Kidney capillary endothelial cell (primary cell): ENCODE data around the gene KDM3B.
"Not testable (repeated sequence)": the region's sequence is repeated elsewhere in the genome, so short reads cannot be mapped to it uniquely, and the experiment has no call there.

ENCODE experiments used
- DNase-seq: peaks from one replicate; pipeline ENCODE4 v3.0.0-alpha.2; 2018; ENCODE audit warnings: low spot score

KDM3B gene

DNA sequence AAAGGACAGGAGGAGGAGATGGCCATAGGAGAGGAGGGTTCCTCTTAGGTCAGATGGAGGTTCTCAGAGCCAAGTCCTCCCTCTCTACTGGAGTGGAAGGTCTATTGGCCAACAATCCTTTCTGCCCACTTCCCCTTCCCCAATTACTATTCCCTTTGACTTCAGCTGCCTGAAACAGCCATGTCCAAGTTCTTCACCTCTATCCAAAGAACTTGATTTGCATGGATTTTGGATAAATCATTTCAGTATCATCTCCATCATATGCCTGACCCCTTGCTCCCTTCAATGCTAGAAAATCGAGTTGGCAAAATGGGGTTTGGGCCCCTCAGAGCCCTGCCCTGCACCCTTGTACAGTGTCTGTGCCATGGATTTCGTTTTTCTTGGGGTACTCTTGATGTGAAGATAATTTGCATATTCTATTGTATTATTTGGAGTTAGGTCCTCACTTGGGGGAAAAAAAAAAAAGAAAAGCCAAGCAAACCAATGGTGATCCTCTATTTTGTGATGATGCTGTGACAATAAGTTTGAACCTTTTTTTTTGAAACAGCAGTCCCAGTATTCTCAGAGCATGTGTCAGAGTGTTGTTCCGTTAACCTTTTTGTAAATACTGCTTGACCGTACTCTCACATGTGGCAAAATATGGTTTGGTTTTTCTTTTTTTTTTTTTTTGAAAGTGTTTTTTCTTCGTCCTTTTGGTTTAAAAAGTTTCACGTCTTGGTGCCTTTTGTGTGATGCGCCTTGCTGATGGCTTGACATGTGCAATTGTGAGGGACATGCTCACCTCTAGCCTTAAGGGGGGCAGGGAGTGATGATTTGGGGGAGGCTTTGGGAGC lies 115.9 kb downstream of the KDM3B start:
- no peak for DNase-seq

DNA sequence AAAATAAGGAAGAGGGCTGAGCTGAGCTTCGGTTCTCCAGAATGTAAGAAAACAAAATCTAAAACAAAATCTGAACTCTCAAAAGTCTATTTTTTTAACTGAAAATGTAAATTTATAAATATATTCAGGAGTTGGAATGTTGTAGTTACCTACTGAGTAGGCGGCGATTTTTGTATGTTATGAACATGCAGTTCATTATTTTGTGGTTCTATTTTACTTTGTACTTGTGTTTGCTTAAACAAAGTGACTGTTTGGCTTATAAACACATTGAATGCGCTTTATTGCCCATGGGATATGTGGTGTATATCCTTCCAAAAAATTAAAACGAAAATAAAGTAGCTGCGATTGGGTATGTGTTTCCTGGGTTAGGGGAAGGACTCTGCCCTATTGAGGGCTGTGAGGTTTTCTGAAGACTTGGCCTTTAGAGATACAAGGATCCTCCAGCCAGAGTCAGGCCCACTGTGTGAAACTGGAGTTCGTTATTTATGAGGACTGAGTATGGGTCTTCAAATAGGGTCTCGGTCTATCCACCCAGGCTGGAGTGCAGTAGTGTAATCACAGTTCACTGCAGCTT lies 116.6 kb downstream of the KDM3B start:
- DNase-seq = no peak

DNA sequence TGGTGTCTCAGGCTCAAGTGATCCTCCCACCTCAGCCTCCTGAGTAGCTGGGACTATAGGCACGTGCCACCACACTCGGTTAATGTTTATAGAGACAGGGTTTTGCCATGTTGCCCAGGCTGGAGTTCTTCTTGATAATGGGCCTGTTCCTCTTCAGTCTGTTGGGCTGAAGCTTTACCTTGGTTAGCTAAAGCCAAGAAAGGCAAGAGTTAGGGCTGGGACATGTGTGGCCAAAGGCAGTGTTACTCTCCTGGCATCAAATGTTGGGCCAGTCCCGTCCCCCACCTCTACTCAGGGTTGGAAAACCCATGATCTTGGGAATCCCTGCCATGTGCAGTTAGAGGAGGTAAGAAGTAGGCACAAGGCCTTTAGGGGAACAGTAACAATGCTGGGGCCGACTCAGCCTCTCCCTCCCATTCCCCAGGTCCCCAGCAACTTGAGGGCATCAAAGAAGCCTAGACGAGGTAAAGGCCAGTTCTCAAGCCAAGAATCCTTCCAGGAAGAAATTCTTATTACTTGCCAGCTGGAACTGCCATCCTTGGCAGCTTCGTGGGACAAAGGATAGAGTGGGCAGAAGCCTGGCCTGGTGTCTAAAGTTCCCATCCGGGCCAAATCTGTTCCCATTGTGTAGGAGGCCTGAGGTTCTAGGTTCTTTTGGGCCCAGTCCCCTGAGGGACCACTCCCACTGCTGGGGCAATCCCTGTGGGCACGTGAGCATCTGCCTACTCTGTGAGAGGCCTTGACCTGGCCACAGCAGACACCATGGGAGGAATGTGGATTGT lies 117.2 kb downstream of the KDM3B start:
- DNase-seq = no peak

DNA sequence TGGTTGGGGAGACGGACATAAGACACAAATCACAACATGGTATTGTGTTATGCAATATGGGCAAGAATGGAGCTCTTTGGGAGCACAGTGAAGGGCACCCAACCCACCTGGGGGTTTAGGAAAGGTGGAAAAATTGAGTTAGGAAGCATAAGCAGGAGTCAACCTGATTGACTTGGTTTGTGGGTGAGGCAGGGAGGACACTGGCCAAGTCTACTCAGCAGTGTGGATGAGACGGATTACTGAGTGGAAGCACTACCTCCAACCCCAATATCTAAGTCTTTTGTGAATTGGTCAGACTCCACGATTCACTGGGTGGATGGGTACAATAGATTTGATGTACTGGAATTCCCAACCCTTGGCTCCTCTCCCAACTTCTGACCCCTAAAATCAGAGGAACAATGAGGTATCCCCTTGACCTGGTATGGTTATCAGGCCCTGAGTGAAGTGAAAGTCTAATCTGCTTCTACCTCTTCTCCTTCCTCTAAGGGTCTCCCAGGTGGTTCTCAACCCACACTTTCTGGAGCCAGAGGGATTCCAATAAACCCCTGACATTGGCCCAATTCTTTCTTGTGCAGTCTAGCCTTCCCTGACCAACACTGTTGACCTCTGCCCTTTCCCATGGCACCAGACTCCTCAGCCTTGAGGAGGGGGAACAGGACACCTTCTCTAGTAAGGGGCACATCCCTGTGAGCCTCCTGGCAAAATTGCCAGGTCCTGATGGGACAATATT lies 118.0 kb downstream of the KDM3B start:
- DNase-seq = no peak

DNA sequence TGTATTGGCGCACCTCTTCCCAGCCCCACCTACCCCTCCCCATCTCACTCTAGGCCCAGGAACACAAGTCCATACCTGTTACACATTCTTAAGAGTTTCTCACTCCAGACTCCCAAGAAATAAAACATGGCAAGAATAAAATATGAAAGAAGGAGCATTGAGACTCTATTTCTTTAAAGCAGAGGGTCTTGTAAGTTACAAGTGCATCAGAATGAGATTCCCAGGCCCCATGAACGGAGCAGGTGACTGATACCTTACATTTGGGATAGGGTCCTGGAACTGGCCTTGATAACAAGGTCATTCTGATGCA lies 118.5 kb downstream of the KDM3B start:
- no peak for DNase-seq

DNA sequence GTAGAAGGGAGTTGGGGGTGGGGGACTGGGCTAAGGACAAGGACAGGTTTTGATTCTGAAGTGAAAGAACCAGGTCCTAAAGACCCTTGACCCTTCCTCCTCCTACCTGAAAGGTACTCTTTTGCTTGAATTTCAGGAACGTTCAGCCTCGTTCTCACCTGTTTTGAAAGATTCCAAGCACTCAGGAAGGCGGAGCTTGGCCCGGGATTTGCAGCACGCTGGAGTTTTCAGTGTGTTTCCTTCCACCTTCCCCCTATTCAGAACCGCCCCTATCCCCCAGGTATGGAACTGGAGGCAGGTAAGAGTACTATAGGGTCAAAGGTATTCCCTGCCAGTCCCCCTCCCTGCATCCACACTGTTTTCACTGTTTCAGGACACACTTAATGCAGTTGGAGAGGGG lies 119.9 kb downstream of the KDM3B start:
- DNase-seq = no peak

DNA sequence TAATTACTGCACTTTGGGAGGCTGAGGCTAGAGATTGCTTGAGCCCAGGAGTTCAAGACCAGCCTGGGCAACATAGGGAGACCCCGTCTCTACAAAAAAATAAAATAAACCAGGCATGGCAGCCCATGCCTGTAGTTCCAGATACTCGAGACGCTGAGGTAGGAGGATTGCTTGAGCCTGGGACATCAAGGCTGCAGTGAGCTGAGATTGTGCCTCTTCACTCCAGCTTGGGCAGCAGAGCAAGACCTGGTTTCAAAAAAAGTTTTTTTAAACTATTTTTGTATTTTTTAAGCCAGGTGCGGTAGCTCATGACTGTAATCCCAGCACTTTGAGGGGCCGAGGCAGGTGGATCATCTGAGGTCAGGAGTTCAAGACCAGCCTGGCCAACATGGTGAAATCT lies 120.7 kb downstream of the KDM3B start:
- DNase-seq = not testable (repeated sequence)

DNA sequence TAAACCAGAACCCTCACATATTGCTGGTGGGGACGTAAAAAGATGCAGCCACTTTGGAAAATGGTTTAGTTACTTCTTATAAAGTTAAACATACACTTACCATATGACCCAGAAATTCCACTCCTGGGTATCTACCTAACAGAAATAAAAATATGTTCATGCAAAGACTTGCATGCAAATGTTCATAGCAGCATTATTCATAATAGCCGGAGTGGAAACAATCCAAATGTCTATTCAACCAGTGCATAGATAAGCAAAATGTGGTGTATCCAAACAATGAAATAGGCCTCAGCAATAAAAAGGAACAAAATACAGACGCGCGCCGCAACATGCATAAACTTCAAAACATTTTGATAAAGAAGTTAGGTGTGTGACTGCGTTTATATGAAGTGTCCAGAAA lies 124.4 kb downstream of the KDM3B start:
- DNase-seq = no peak

DNA sequence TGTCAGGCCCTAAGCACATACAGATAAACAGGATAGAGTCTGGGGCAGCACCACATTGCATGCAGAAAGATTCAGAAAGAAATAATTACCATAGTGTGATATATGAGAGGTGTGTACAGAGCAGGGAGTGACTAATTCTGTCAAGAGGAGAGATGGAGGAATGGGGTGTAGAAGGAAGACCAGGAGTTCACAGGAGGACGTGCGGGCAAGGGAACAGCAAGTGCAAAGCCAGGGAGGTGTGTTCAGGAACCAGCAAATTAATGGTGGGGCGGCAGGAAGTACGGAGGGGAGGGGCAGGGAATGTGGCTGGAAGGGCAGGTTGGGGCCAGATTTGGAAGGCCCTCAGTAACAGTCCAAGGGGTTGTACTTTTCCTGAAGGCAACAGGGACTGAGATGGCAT lies 130.2 kb downstream of the KDM3B start:
- no peak for DNase-seq
